ENCODE results near the gene DCT. TPM values are rescaled to one million over a fixed set of nuclear protein-coding genes. Genes with fewer than 3 reads are reported as not detected.
A peak's percentile ranks its signal among the peaks of the same experiment; 100 is the strongest.
"Not testable (repeated sequence)": the region's sequence is repeated elsewhere in the genome, so short reads cannot be mapped to it uniquely, and the experiment has no call there.

Gene DCT
- total RNA-seq, 1 experiment from 2014 or later: not detected

- no peak overlapping the region for H3K4me3 ChIP-seq (ENCODE audit: low read depth, low read length, poor library complexity, severe bottlenecking)
- TF ChIP-seq EZH2 (IDR thresholded peaks at IDR 0.05; ENCODE audit: borderline replicate concordance, low read depth, low read length, poor library complexity, severe bottlenecking): no peak
- TF ChIP-seq, protein P1, sequence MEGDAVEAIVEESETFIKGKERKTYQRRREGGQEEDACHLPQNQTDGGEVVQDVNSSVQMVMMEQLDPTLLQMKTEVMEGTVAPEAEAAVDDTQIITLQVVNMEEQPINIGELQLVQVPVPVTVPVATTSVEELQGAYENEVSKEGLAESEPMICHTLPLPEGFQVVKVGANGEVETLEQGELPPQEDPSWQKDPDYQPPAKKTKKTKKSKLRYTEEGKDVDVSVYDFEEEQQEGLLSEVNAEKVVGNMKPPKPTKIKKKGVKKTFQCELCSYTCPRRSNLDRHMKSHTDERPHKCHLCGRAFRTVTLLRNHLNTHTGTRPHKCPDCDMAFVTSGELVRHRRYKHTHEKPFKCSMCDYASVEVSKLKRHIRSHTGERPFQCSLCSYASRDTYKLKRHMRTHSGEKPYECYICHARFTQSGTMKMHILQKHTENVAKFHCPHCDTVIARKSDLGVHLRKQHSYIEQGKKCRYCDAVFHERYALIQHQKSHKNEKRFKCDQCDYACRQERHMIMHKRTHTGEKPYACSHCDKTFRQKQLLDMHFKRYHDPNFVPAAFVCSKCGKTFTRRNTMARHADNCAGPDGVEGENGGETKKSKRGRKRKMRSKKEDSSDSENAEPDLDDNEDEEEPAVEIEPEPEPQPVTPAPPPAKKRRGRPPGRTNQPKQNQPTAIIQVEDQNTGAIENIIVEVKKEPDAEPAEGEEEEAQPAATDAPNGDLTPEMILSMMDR (conservative IDR thresholded peaks at IDR 0.05; ENCODE audit: low read depth, low read length): no peak
- peaks cover 6% of the 10 kb centered on the region for H3K27me3 ChIP-seq (replicated peaks; ENCODE audit: insufficient read depth, low read depth, low read length, poor library complexity)
- ChIA-PET POLR2A (ENCODE audit: low non-redundant PET) (no interaction called here), CTCF (no interaction called here)
- H3K36me3 ChIP-seq (ENCODE audit: insufficient read depth, low read length, poor library complexity, severe bottlenecking): no peaks in the 10 kb centered on the region
- intact Hi-C loops (cut with micrococcal nuclease; ENCODE audit: unreplicated experiment): no loop called here
- no peaks in the 10 kb centered on the region for H3K9me3 ChIP-seq (ENCODE audit: low read depth, low read length, poor library complexity, severe bottlenecking)
- H3K27ac ChIP-seq (ENCODE audit: low read depth, low read length, poor library complexity, severe bottlenecking): no peak overlapping the region
- no peak for DNase-seq (ENCODE audit: low spot score)
- no peaks in the 10 kb centered on the region for H3K4me1 ChIP-seq (ENCODE audit: insufficient read depth, low read length, poor library complexity, severe bottlenecking)
- no TSS peak for BruUV-seq (replicated peaks)
Observed at GRCh38 chr13:94503851-94504250, 24.4 kb upstream of the DCT start.

DNA sequence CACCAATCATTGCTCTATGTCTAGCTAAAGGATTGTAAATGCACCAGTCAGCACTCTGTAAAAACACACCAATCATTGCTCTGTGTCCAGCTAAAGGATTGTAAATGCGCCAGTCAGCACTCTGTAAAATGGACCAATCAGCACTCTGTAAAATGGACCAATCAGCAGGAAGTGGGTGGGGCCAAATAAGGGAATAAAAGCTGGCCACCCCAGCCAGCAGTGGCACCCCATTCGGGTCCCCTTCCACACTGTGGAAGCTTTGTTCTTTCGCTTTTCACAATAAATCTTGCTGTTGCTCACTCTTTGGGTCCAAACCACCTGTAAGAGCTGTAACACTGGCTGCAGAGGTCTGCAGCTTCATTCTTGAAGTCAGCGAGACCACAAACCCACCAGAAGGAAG is 19.3 kb upstream of the DCT start:
- H3K9me3 ChIP-seq (ENCODE audit: low read depth, low read length, poor library complexity, severe bottlenecking); H3K4me3 ChIP-seq (ENCODE audit: low read depth, low read length, poor library complexity, severe bottlenecking); intact Hi-C loops (cut with micrococcal nuclease; ENCODE audit: unreplicated experiment); DNase-seq (ENCODE audit: low spot score); H3K27me3 ChIP-seq (replicated peaks; ENCODE audit: insufficient read depth, low read depth, low read length, poor library complexity); H3K27ac ChIP-seq (ENCODE audit: low read depth, low read length, poor library complexity, severe bottlenecking); H3K36me3 ChIP-seq (ENCODE audit: insufficient read depth, low read length, poor library complexity, severe bottlenecking); H3K4me1 ChIP-seq (ENCODE audit: insufficient read depth, low read length, poor library complexity, severe bottlenecking); POLR2A ChIA-PET (ENCODE audit: low non-redundant PET); BruUV-seq (replicated peaks); CTCF ChIA-PET: not testable (repeated sequence)

DNA sequence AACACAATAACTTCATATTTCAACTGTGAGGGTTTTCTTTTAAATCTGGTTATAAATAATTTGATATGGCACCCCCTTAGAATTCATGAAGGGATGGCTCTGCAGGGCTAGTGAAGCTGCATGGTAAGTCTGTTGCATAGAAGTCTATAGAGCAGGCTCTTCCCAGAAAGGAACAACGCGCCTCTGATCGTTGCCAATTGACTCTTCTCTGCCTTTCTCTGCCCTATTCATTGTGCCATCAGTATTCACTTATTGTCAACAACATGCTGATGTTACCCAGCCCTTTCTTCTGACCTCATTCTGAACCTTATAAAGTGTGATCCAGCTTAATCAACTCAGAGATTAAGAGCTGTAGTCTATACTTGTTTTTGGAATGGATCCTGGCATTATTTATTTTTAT is 16.3 kb upstream of the DCT start:
- CTCF ChIA-PET: no interaction called here
- no peaks in the 10 kb centered on the region for H3K4me1 ChIP-seq (ENCODE audit: insufficient read depth, low read length, poor library complexity, severe bottlenecking)
- TF ChIP-seq EZH2 (IDR thresholded peaks at IDR 0.05; ENCODE audit: borderline replicate concordance, low read depth, low read length, poor library complexity, severe bottlenecking): no peak
- TF ChIP-seq, protein P1 (conservative IDR thresholded peaks at IDR 0.05; ENCODE audit: low read depth, low read length): no peak
- no peaks in the 10 kb centered on the region for H3K36me3 ChIP-seq (ENCODE audit: insufficient read depth, low read length, poor library complexity, severe bottlenecking)
- intact Hi-C loops (cut with micrococcal nuclease; ENCODE audit: unreplicated experiment): no loop called here
- no peak for DNase-seq (ENCODE audit: low spot score)
- H3K27ac ChIP-seq (ENCODE audit: low read depth, low read length, poor library complexity, severe bottlenecking): no peak overlapping the region
- BruUV-seq (replicated peaks): no TSS peak
- no peaks in the 10 kb centered on the region for H3K9me3 ChIP-seq (ENCODE audit: low read depth, low read length, poor library complexity, severe bottlenecking)
- POLR2A ChIA-PET (ENCODE audit: low non-redundant PET): no interaction called here
- no peak overlapping the region for H3K4me3 ChIP-seq (ENCODE audit: low read depth, low read length, poor library complexity, severe bottlenecking)
- no peaks in the 10 kb centered on the region for H3K27me3 ChIP-seq (replicated peaks; ENCODE audit: insufficient read depth, low read depth, low read length, poor library complexity)

DNA sequence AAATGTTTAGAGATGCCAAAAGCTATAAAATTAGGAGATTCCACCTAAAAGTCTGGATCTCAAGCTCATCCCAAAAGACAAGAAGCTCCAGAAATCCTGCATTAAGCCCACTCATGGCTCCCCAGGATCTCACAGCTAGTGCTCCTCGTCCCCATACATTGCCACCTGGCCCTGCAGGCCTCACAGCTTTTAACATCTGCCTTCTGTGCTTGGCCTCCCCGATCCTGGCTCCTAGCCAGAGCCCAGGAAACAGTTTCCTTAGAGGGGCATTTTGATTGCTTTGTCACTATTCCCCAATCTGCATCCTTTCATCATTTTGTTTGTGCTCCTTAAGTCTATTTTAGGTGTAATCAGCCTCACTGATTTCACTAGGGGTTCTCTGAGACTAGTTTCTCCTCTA is 14.5 kb upstream of the DCT start:
- Histone ChIP-seq H3K27ac (ENCODE audit: low read depth, low read length, poor library complexity, severe bottlenecking) (no peak overlapping the region), H3K9me3 (ENCODE audit: low read depth, low read length, poor library complexity, severe bottlenecking) (no peaks in the 10 kb centered on the region), H3K36me3 (ENCODE audit: insufficient read depth, low read length, poor library complexity, severe bottlenecking) (no peaks in the 10 kb centered on the region), H3K4me1 (ENCODE audit: insufficient read depth, low read length, poor library complexity, severe bottlenecking) (no peaks in the 10 kb centered on the region), H3K27me3 (replicated peaks; ENCODE audit: insufficient read depth, low read depth, low read length, poor library complexity) (no peaks in the 10 kb centered on the region), H3K4me3 (ENCODE audit: low read depth, low read length, poor library complexity, severe bottlenecking) (no peak overlapping the region)
- no TSS peak for BruUV-seq (replicated peaks)
- ChIA-PET POLR2A (ENCODE audit: low non-redundant PET) (no interaction called here), CTCF (no interaction called here)
- no peak for TF ChIP-seq EZH2 (IDR thresholded peaks at IDR 0.05; ENCODE audit: borderline replicate concordance, low read depth, low read length, poor library complexity, severe bottlenecking)
- TF ChIP-seq, protein P1 (conservative IDR thresholded peaks at IDR 0.05; ENCODE audit: low read depth, low read length): no peak
- DNase-seq (ENCODE audit: low spot score): peak; percentile 14
- intact Hi-C loops (cut with micrococcal nuclease; ENCODE audit: unreplicated experiment): no loop called here
